PC-3 (cell line): ENCODE measurements around the gene WDR7. TPM values are rescaled to one million over a fixed set of nuclear protein-coding genes. Genes with fewer than 3 reads are reported as not detected.

Experiments
- ATAC-seq: fragments of 200-7000 bp; cut with Tn5 transposase; 2 replicates; pipeline ENCODE4 v1.9.1; 2020; ENCODE audit warnings: mild to moderate bottlenecking, moderate library complexity
- BruUV-seq: library from RNA; stranded (reverse); fragments of 400-500 nt; replicated peaks from 2 replicates; lab custom pipeline; 2021; lab: Mats Ljungman, UMichigan
- CTCF ChIA-PET: fragments of 300-600 bp; sonication (Branson Sonifier 250); formaldehyde crosslinking; loops from one replicate; lab custom pipeline; 2022; ENCODE audit warnings: antibody characterized with exemption; lab: Charles Lee
- POLR2A ChIA-PET: fragments of 300-600 bp; sonication (Branson Sonifier 250); formaldehyde crosslinking; loops from one replicate; lab custom pipeline; 2022; ENCODE audit warnings: antibody characterized with exemption; ENCODE audit not compliant: unreplicated experiment; lab: Charles Lee
- DNase-seq: peaks from one replicate; pipeline ENCODE4 v3.0.0-alpha.2; 2015
- H2AFZ ChIP-seq: fragments of 300-600 bp; sonication (generic); 2 replicates; pipeline ENCODE4 v1.6.0; 2016; ENCODE audit warnings: antibody characterized with exemption, low read length
- H3F3A ChIP-seq: fragments of 300-600 bp; sonication (generic); one replicate; pipeline ENCODE4 v1.6.0; 2017; ENCODE audit warnings: antibody characterized with exemption, low read length, control low read depth, mild to moderate bottlenecking; ENCODE audit not compliant: unreplicated experiment
- H3K27ac ChIP-seq: fragments of 300-600 bp; sonication (generic); 2 replicates; pipeline ENCODE4 v1.5.1; 2016; ENCODE audit warnings: mild to moderate bottlenecking, low read length
- H3K27me3 ChIP-seq: fragments of 300-600 bp; sonication (generic); 2 replicates; pipeline ENCODE4 v1.6.1; 2016; ENCODE audit warnings: low read length, mixed read lengths
- H3K36me3 ChIP-seq: fragments of 300-600 bp; sonication (generic); 2 replicates; pipeline ENCODE4 v1.6.1; 2016; ENCODE audit warnings: low read depth, mixed run types, low read length, mixed read lengths
- H3K4me1 ChIP-seq: fragments of 300-600 bp; sonication (generic); 2 replicates; pipeline ENCODE4 v1.5.1; 2016; ENCODE audit warnings: low read length; ENCODE audit not compliant: insufficient read depth
- H3K4me2 ChIP-seq: fragments of 300-600 bp; sonication (generic); 2 replicates; pipeline ENCODE4 v1.6.0; 2016; ENCODE audit warnings: low read length
- H3K4me3 ChIP-seq: fragments of 300-600 bp; sonication (generic); 2 replicates; pipeline ENCODE4 v1.5.1; 2016; ENCODE audit warnings: mild to moderate bottlenecking, low read length, mixed read lengths
- H3K79me2 ChIP-seq: fragments of 300-600 bp; sonication (generic); 2 replicates; pipeline ENCODE4 v1.6.1; 2017; ENCODE audit warnings: low read length, mixed read lengths
- H3K9ac ChIP-seq: fragments of 300-600 bp; sonication (generic); 2 replicates; pipeline ENCODE4 v1.6.0; 2016; ENCODE audit warnings: mild to moderate bottlenecking, low read length
- H3K9me2 ChIP-seq: fragments of 300-600 bp; sonication (generic); replicated peaks from 2 replicates; pipeline ENCODE4 v1.6.1; 2016; ENCODE audit warnings: mixed run types, low read length, mixed read lengths
- H3K9me3 ChIP-seq: fragments of 300-600 bp; sonication (generic); 2 replicates; pipeline ENCODE4 v1.6.1; 2016; ENCODE audit warnings: low read length, mixed read lengths
- H4K20me1 ChIP-seq: fragments of 300-600 bp; sonication (generic); 2 replicates; pipeline ENCODE4 v1.6.1; 2016; ENCODE audit warnings: low read length, mixed read lengths
- EZH2 ChIP-seq: fragments of 300-600 bp; sonication (generic); IDR thresholded peaks from one replicate; pipeline ENCODE4 v1.6.1; 2017; ENCODE audit warnings: antibody characterized with exemption, mild to moderate bottlenecking, low read length; ENCODE audit not compliant: unreplicated experiment
- EZH2phosphoT487 ChIP-seq: fragments of 300-600 bp; sonication (generic); IDR thresholded peaks from 2 replicates; pipeline ENCODE4 v1.6.1; 2018; ENCODE audit warnings: mild to moderate bottlenecking, antibody characterized with exemption, low read length, borderline replicate concordance
- intact Hi-C: fragments of 100-400 bp; cut with micrococcal nuclease; formaldehyde crosslinking; loops from 2 replicates; pipeline ENCODE4 v1.9.0; 2023
- total RNA-seq: library from RNA; depleted of rRNA; stranded (reverse); fragments of >200 nt; gene quantifications from 2 replicates; pipeline ENCODE4 v1.2.3, GENCODE V29; 2014
- TF ChIP-seq, protein P1 (sequence below): fragments of 300-600 bp; sonication (generic); conservative IDR thresholded peaks from 2 replicates; pipeline ENCODE4 v1.5.1; 2017; ENCODE audit warnings: antibody characterized with exemption, low read depth, mild to moderate bottlenecking, low read length

WDR7 gene
- total RNA-seq, 1 experiment from 2014 or later: 16.0 TPM

DNA sequence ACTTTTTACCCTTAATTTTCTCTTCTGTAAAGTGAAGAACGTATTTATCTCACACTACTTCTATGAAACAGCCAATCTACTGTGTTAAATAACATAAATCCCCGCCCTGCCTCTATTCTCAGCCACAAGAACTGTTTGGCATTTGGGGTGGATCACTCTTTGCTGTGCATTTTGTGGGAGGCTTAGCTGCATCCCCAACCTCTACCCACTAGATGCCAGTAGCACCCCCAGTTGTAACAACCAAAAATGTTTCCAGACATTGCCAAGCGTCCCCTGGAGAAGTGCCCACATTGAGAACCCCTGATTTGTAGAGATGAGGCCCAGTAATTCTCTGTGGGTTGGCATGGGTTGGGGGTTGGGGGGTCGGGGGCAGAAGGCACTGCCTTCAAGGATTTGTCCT, 401.0 kb downstream of the WDR7 start:
- Histone ChIP-seq H3K4me3 (no peak overlapping the region), H3K79me2 (no peaks in the 10 kb centered on the region), H3F3A (no peaks in the 10 kb centered on the region), H3K27me3 (no peaks in the 10 kb centered on the region), H3K36me3 (no peaks in the 10 kb centered on the region), H3K9me2 (no peaks in the 10 kb centered on the region), H2AFZ (no peak overlapping the region), H4K20me1 (no peaks in the 10 kb centered on the region), H3K4me1 (no peaks in the 10 kb centered on the region), H3K9me3 (no peaks in the 10 kb centered on the region), H3K27ac (no peak overlapping the region), H3K4me2 (no peak overlapping the region), H3K9ac (no peak overlapping the region)
- ChIA-PET POLR2A (no interaction called here), CTCF (no interaction called here)
- no peak for DNase-seq
- TF ChIP-seq EZH2: no peak
- no peak for TF ChIP-seq EZH2phosphoT487
- TF ChIP-seq, protein P1, sequence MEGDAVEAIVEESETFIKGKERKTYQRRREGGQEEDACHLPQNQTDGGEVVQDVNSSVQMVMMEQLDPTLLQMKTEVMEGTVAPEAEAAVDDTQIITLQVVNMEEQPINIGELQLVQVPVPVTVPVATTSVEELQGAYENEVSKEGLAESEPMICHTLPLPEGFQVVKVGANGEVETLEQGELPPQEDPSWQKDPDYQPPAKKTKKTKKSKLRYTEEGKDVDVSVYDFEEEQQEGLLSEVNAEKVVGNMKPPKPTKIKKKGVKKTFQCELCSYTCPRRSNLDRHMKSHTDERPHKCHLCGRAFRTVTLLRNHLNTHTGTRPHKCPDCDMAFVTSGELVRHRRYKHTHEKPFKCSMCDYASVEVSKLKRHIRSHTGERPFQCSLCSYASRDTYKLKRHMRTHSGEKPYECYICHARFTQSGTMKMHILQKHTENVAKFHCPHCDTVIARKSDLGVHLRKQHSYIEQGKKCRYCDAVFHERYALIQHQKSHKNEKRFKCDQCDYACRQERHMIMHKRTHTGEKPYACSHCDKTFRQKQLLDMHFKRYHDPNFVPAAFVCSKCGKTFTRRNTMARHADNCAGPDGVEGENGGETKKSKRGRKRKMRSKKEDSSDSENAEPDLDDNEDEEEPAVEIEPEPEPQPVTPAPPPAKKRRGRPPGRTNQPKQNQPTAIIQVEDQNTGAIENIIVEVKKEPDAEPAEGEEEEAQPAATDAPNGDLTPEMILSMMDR: no peak
- ATAC-seq: no peak
- intact Hi-C loops: no loop called here
- BruUV-seq: no TSS peak

- no peak overlapping the region for H2AFZ ChIP-seq
- H3K4me2 ChIP-seq: no peak overlapping the region
- TF ChIP-seq EZH2: no peak
- TF ChIP-seq, protein P1: no peak
- no peak for TF ChIP-seq EZH2phosphoT487
Measured at GRCh38 chr18:57052759-57053158, 401.6 kb downstream of the WDR7 start.

GRCh38 chr18:57054891-57055290, 403.7 kb downstream of the WDR7 start:
- no peaks in the 10 kb centered on the region for H3K9me2 ChIP-seq
- no peak overlapping the region for H3K9ac ChIP-seq
- no peak overlapping the region for H3K4me3 ChIP-seq
- CTCF ChIA-PET: no interaction called here
- H3K27me3 ChIP-seq: peaks cover 23% of the 10 kb centered on the region; the same call in 1 of the 2 replicates
- no peaks in the 10 kb centered on the region for H3K79me2 ChIP-seq
- no peaks in the 10 kb centered on the region for H4K20me1 ChIP-seq
- H2AFZ ChIP-seq: no peak overlapping the region
- intact Hi-C loops: no loop called here
- POLR2A ChIA-PET: no interaction called here
- no peak for TF ChIP-seq EZH2phosphoT487
- TF ChIP-seq, protein P1: no peak
- TF ChIP-seq EZH2: no peak
- no peak for DNase-seq
- no peaks in the 10 kb centered on the region for H3K9me3 ChIP-seq
- no peak overlapping the region for H3K4me2 ChIP-seq
- no peak overlapping the region for H3K27ac ChIP-seq
- BruUV-seq: no TSS peak
- no peak for ATAC-seq
- no peaks in the 10 kb centered on the region for H3K4me1 ChIP-seq
- no peaks in the 10 kb centered on the region for H3K36me3 ChIP-seq
- no peaks in the 10 kb centered on the region for H3F3A ChIP-seq

More at GRCh38 chr18:57052759-57053158, 401.6 kb downstream of the WDR7 start:
- POLR2A ChIA-PET: no interaction called here
- CTCF ChIA-PET: no interaction called here
- DNase-seq (no peak), ATAC-seq (no peak)
- Histone ChIP-seq H3K9me2 (no peaks in the 10 kb centered on the region), H3K79me2 (no peaks in the 10 kb centered on the region), H3F3A (no peaks in the 10 kb centered on the region), H3K4me1 (no peaks in the 10 kb centered on the region), H3K9me3 (no peaks in the 10 kb centered on the region), H3K9ac (no peak overlapping the region), H3K4me3 (no peak overlapping the region), H4K20me1 (no peaks in the 10 kb centered on the region), H3K36me3 (no peaks in the 10 kb centered on the region), H3K27me3 (peaks cover 6% of the 10 kb centered on the region; the same call in 1 of the 2 replicates), H3K27ac (no peak overlapping the region)
- no TSS peak for BruUV-seq
- intact Hi-C loops: no loop called here
